B cell (primary cell): ENCODE results near the gene HUS1B.

Source experiments
- CTCF ChIP-seq: fragments of 200-600 bp; IDR thresholded peaks from one replicate; pipeline ENCODE4 v1.8.0; 2022; ENCODE audit warnings: antibody characterized with exemption, mild to moderate bottlenecking
- EZH2 ChIP-seq: IDR thresholded peaks from 2 replicates; pipeline ENCODE4 v1.6.1; 2012; ENCODE audit warnings: borderline replicate concordance, low read depth, mild to moderate bottlenecking, moderate library complexity, low read length; ENCODE audit not compliant: insufficient read depth, poor library complexity, severe bottlenecking

- TF ChIP-seq CTCF: no peak
- no peak for TF ChIP-seq EZH2
These were observed 34.4 kb downstream of the HUS1B start for GRCh38 chr6:622462-622861.
